H1 (cell line): ENCODE measurements around the gene YIPF3. TPM values are rescaled to one million over a fixed set of nuclear protein-coding genes. Genes with fewer than 3 reads are reported as not detected.

Source experiments
- CTCF ChIA-PET: fragments of 300-600 bp; sonication (Branson Sonifier 250); formaldehyde crosslinking; loops from one replicate; lab custom pipeline; 2021; ENCODE audit not compliant: partially characterized antibody; lab: Charles Lee
- POLR2A ChIA-PET: fragments of 300-600 bp; sonication (Branson Sonifier 250); formaldehyde crosslinking; loops from one replicate; lab custom pipeline; 2021; ENCODE audit warnings: inconsistent platforms; ENCODE audit not compliant: partially characterized antibody; lab: Charles Lee
- DNase-seq, 2 experiments: peaks; one replicate each; pipeline versions ENCODE4 v3.0.0 to v3.0.0-alpha.2; 2010 to 2022; ENCODE audit warnings: low spot score in 2 of 2, low read depth in 1 of 2, mixed read lengths in 1 of 2
- FAIRE-seq: peaks from 2 replicates; lab custom pipeline; 2011; peaks lifted over from hg19 to GRCh38; lab: Jason Lieb, UNC
- H2AFZ ChIP-seq: 2 replicates; pipeline ENCODE4 v1.8.1; 2012; ENCODE audit warnings: low read length, inconsistent platforms
- H2AK5ac ChIP-seq: 2 replicates; pipeline ENCODE4 v1.6.1; 2013; ENCODE audit warnings: low read depth, low read length
- H2BK120ac ChIP-seq: replicated peaks from 2 replicates; pipeline ENCODE3; 2013; ENCODE audit warnings: low read depth, low read length, inconsistent platforms
- H2BK12ac ChIP-seq: 2 replicates; pipeline ENCODE4 v1.6.1; 2013; ENCODE audit warnings: low read depth, low read length
- H2BK15ac ChIP-seq: 2 replicates; pipeline ENCODE4 v1.6.1; 2013; ENCODE audit warnings: low read length
- H2BK20ac ChIP-seq: 2 replicates; pipeline ENCODE4 v1.6.1; 2013; ENCODE audit warnings: low read length
- H2BK5ac ChIP-seq: 2 replicates; pipeline ENCODE4 v1.6.1; 2013; ENCODE audit warnings: low read depth, low read length
- H3K14ac ChIP-seq: 2 replicates; pipeline ENCODE4 v1.6.1; 2013; ENCODE audit warnings: inconsistent platforms; ENCODE audit not compliant: insufficient read length
- H3K18ac ChIP-seq: 2 replicates; pipeline ENCODE4 v1.6.1; 2013; ENCODE audit warnings: low read length; ENCODE audit errors: extremely low read depth
- H3K23ac ChIP-seq: 2 replicates; pipeline ENCODE4 v1.6.1; 2013; ENCODE audit warnings: inconsistent platforms; ENCODE audit not compliant: insufficient read length
- H3K23me2 ChIP-seq: 2 replicates; pipeline ENCODE4 v1.6.1; 2013; ENCODE audit warnings: low read depth, low read length
- H3K27ac ChIP-seq: 2 replicates; pipeline ENCODE4 v1.6.1; 2011; ENCODE audit warnings: low read depth, low read length, inconsistent platforms
- H3K27me3 ChIP-seq, 4 experiments: replicated peaks in 1 of 4; 1 replicate in 1 of 4; 2 replicates in 3 of 4; pipeline versions ENCODE4 v1.6.1 to v1.8.1; 2011 to 2013; ENCODE audit warnings: low read length in 3 of 4, mild to moderate bottlenecking in 3 of 4, inconsistent platforms in 2 of 4, mixed read lengths in 2 of 4, moderate library complexity in 1 of 4; ENCODE audit not compliant: control insufficient read depth in 3 of 4, insufficient read depth in 3 of 4; ENCODE audit errors: extremely low read depth in 1 of 4
- H3K36me3 ChIP-seq, 4 experiments: 2 replicates each; pipeline versions ENCODE4 v1.6.1 to v1.8.1; 2011 to 2013; ENCODE audit warnings: mild to moderate bottlenecking in 4 of 4, low read length in 3 of 4, moderate library complexity in 2 of 4, control low read depth in 1 of 4, inconsistent platforms in 1 of 4; ENCODE audit not compliant: insufficient read depth in 4 of 4, control insufficient read depth in 2 of 4
- H3K4ac ChIP-seq: replicated peaks from 2 replicates; pipeline ENCODE3; 2013; ENCODE audit warnings: low read length, low read depth, mixed read lengths, inconsistent platforms; ENCODE audit not compliant: insufficient read length
- H3K4me1 ChIP-seq, 4 experiments: replicated peaks in 1 of 4; 1 replicate in 1 of 4; 2 replicates in 3 of 4; pipeline versions ENCODE4 v1.6.1 to v1.8.1; 2011 to 2013; ENCODE audit warnings: low read length in 3 of 4, inconsistent platforms in 2 of 4, mixed read lengths in 1 of 4; ENCODE audit not compliant: insufficient read depth in 4 of 4, control insufficient read depth in 3 of 4
- H3K4me2 ChIP-seq, 2 experiments: 2 replicates each; pipeline versions ENCODE4 v1.6.1 to v1.8.1; 2011 to 2013; ENCODE audit warnings: low read depth in 2 of 2, low read length in 2 of 2, control low read depth in 1 of 2, inconsistent platforms in 1 of 2, mild to moderate bottlenecking in 1 of 2; ENCODE audit not compliant: insufficient read depth in 1 of 2
- H3K4me3 ChIP-seq, 4 experiments: fragments of 200-600, 300-600 bp in 1 of 4; sonication (generic), shearing (Covaris generic), sonication (Bioruptor Twin) in 1 of 4; 2 replicates each; pipeline versions ENCODE4 v1.5.1 to v1.8.1; 2011 to 2016; ENCODE audit warnings: low read length in 4 of 4, low read depth in 3 of 4, control low read depth in 2 of 4, inconsistent platforms in 2 of 4, mild to moderate bottlenecking in 2 of 4, mixed read lengths in 1 of 4, moderate library complexity in 1 of 4; ENCODE audit not compliant: insufficient read depth in 2 of 4; ENCODE audit errors: extremely low read depth in 1 of 4
- H3K56ac ChIP-seq: replicated peaks from 2 replicates; pipeline ENCODE3; 2013; ENCODE audit warnings: low read depth, mild to moderate bottlenecking, mixed read lengths, low read length, inconsistent platforms; ENCODE audit not compliant: insufficient read length
- H3K79me1 ChIP-seq: 2 replicates; pipeline ENCODE4 v1.6.1; 2013; ENCODE audit warnings: low read depth, low read length, control low read depth
- H3K79me2 ChIP-seq, 2 experiments: 2 replicates each; pipeline versions ENCODE4 v1.6.1 to v1.8.1; 2012 to 2013; ENCODE audit warnings: low read length in 2 of 2, mild to moderate bottlenecking in 2 of 2, inconsistent platforms in 1 of 2; ENCODE audit not compliant: insufficient read depth in 2 of 2, control insufficient read depth in 1 of 2
- H3K9ac ChIP-seq, 4 experiments: replicated peaks in 1 of 4; 1 replicate in 1 of 4; 2 replicates in 3 of 4; pipeline versions ENCODE4 v1.6.1 to v1.8.1; 2011 to 2013; ENCODE audit warnings: low read depth in 3 of 4, low read length in 3 of 4, control low read depth in 2 of 4, mild to moderate bottlenecking in 2 of 4, moderate library complexity in 2 of 4, inconsistent platforms in 1 of 4; ENCODE audit errors: extremely low read depth in 1 of 4
- H3K9me3 ChIP-seq, 2 experiments: 2 replicates each; pipeline versions ENCODE4 v1.6.1 to v1.8.1; 2012 to 2013; ENCODE audit warnings: mild to moderate bottlenecking in 2 of 2, moderate library complexity in 2 of 2, control low read depth in 1 of 2, inconsistent platforms in 1 of 2, low read depth in 1 of 2, low read length in 1 of 2, mixed read lengths in 1 of 2; ENCODE audit not compliant: insufficient read depth in 2 of 2
- H4K20me1 ChIP-seq, 2 experiments: replicated peaks in 1 of 2; 2 replicates each; pipeline versions ENCODE3 to v1.8.1; 2011 to 2013; ENCODE audit warnings: inconsistent platforms in 2 of 2, low read length in 2 of 2, mild to moderate bottlenecking in 1 of 2; ENCODE audit not compliant: insufficient read depth in 2 of 2, control insufficient read depth in 1 of 2
- H4K5ac ChIP-seq: 2 replicates; pipeline ENCODE4 v1.6.1; 2013; ENCODE audit warnings: low read length, low read depth, mixed read lengths, inconsistent platforms; ENCODE audit not compliant: insufficient read length
- H4K8ac ChIP-seq: 2 replicates; pipeline ENCODE4 v1.8.0; 2013; ENCODE audit warnings: mild to moderate bottlenecking, moderate library complexity, low read length, inconsistent platforms; ENCODE audit not compliant: insufficient read depth; ENCODE audit errors: extremely low read depth
- H4K91ac ChIP-seq: replicated peaks from 2 replicates; pipeline ENCODE3; 2013; ENCODE audit warnings: low read length, mixed read lengths, inconsistent platforms; ENCODE audit not compliant: insufficient read length
- ASH2L ChIP-seq: fragments of 200-600, 300-600 bp; sonication (generic); IDR thresholded peaks from one replicate; pipeline ENCODE4 v1.7.1; 2017; ENCODE audit warnings: low read length
- EGR1 ChIP-seq: IDR thresholded peaks from 2 replicates; pipeline ENCODE4 v1.6.1; 2011; ENCODE audit warnings: low read depth, low read length, borderline replicate concordance
- GABPA ChIP-seq: IDR thresholded peaks from 2 replicates; pipeline ENCODE4 v1.6.1; 2011; ENCODE audit warnings: mild to moderate bottlenecking, low read length, moderate library complexity, borderline replicate concordance; ENCODE audit not compliant: insufficient read depth
- JUN ChIP-seq: IDR thresholded peaks from 2 replicates; pipeline ENCODE4 v1.6.1; 2011; ENCODE audit warnings: low read depth, mild to moderate bottlenecking, improper control_type of control experiment, low read length
- MAX ChIP-seq: IDR thresholded peaks from 2 replicates; pipeline ENCODE4 v1.6.1; 2012; ENCODE audit warnings: inconsistent platforms
- PHF8 ChIP-seq: fragments of 200-600 bp; sonication (generic); conservative IDR thresholded peaks from 2 replicates; pipeline ENCODE4 v1.7.1; 2012; ENCODE audit warnings: low read depth, mild to moderate bottlenecking, inconsistent platforms, low read length, moderate library complexity
- RAD21 ChIP-seq, 2 experiments: IDR thresholded peaks in 1 of 2; conservative IDR thresholded peaks in 1 of 2; 2 replicates each; pipeline ENCODE4 v1.6.1; 2011; ENCODE audit warnings: low read depth in 2 of 2, low read length in 2 of 2, improper control_type of control experiment in 1 of 2, inconsistent platforms in 1 of 2, mild to moderate bottlenecking in 1 of 2, moderate library complexity in 1 of 2
- RFX5 ChIP-seq: IDR thresholded peaks from 2 replicates; pipeline ENCODE4 v1.6.1; 2011; ENCODE audit warnings: low read depth, low read length, improper control_type of control experiment, borderline replicate concordance
- RXRA ChIP-seq: IDR thresholded peaks from 2 replicates; pipeline ENCODE4 v1.6.1; 2011; ENCODE audit warnings: low read depth, mild to moderate bottlenecking, low read length, moderate library complexity; ENCODE audit not compliant: insufficient read depth
- SRF ChIP-seq: IDR thresholded peaks from 2 replicates; pipeline ENCODE4 v1.6.1; 2011; ENCODE audit warnings: mild to moderate bottlenecking, low read depth, low read length, moderate library complexity
- TCF12 ChIP-seq: IDR thresholded peaks from 2 replicates; pipeline ENCODE4 v1.6.1; 2011; ENCODE audit warnings: low read depth, mild to moderate bottlenecking, low read length
- YY1 ChIP-seq: IDR thresholded peaks from 2 replicates; pipeline ENCODE4 v1.6.1; 2011; ENCODE audit warnings: low read depth, mild to moderate bottlenecking, low read length
- WGBS, 2 experiments: shearing (Covaris generic) in 1 of 2; methylation state at CpG; one replicate each; pipeline versions ENCODE4 v1.1.6 to v1.1.7; 2013 to 2015; ENCODE audit warnings: low lambda C conversion rate in 2 of 2, mixed read lengths in 2 of 2, inconsistent platforms in 1 of 2, low coverage in 1 of 2, missing lambda C conversion rate in 1 of 2; ENCODE audit not compliant: insufficient replicate concordance in 2 of 2, insufficient coverage in 1 of 2, insufficient read length in 1 of 2; ENCODE audit errors: extremely low coverage in 1 of 2, missing lambda C conversion rate in 1 of 2; 5-methylcytosine and 5-hydroxymethylcytosine counted together
- polyA plus RNA-seq, 7 experiments: library from polyadenylated mRNA; depleted of rRNA in 3 of 7; stranded (reverse) in 5 of 7; unstranded in 2 of 7; fragments of >200 nt in 5 of 7; fragments of 200-250 nt in 2 of 7; gene quantifications; 1 replicate in 5 of 7; 2 replicates in 1 of 7; 4 replicates in 1 of 7; pipeline versions ENCODE4 v1.2.1 to v1.2.3, GENCODE V29; 2011 to 2013; ENCODE audit warnings: missing spikeins in 2 of 7, mixed read lengths in 2 of 7
- total RNA-seq: library from RNA; stranded (reverse); fragmentation: NEBNext Ultra II Directional; extraction: Animal tissue kit (Norgen Biotek cat#: 25700); gene quantifications from 2 replicates; pipeline ENCODE4 v1.2.1, GENCODE V29; 2021

The YIPF3 gene
- total and polyA plus RNA-seq, 2 of the 8 experiments (the other 6 are each of a cell fraction or from before 2014, with no cell fraction given): 77.2 to 225 TPM

- no peak for DNase-seq
- TF ChIP-seq PHF8: no peak
- no peak for TF ChIP-seq MAX
- TF ChIP-seq SRF: no peak
- TF ChIP-seq GABPA: no peak
- no peak for TF ChIP-seq RFX5
- TF ChIP-seq ASH2L: no peak
- TF ChIP-seq EGR1: no peak
- TF ChIP-seq YY1: no peak
- no peak for TF ChIP-seq JUN
- TF ChIP-seq RXRA: no peak
- TF ChIP-seq TCF12: no peak
- TF ChIP-seq RAD21 (IDR thresholded peaks at IDR 0.05 in 1 of 2, conservative IDR thresholded peaks at IDR 0.05 in 1 of 2; ENCODE audit: low read depth in 2 of 2, low read length in 2 of 2): no peak
Observed at GRCh38 chr6:43511824-43512415, 4.8 kb downstream of the YIPF3 start.

More at GRCh38 chr6:43511824-43512415, 4.8 kb downstream of the YIPF3 start:
- no peak overlapping the region for H2BK20ac ChIP-seq
- H4K5ac ChIP-seq: no peak overlapping the region
- H3K56ac ChIP-seq: no peak overlapping the region
- POLR2A ChIA-PET: interaction anchor here (0.8 to 12.6 kb wide), 11 partner anchors 8 to 125 kb away, joined by 3 to 147 read pairs (median 6); partner anchors contain the start of genes GTPBP2, POLR1C and YIPF3
- H3K9me3 ChIP-seq: no peaks in the 10 kb centered on the region
- H4K20me1 ChIP-seq: peaks cover 4 to 18% of the 10 kb centered on the region in 2 experiments
- H3K23ac ChIP-seq: no peak overlapping the region
- H2BK120ac ChIP-seq: no peak overlapping the region
- no peak overlapping the region for H3K4ac ChIP-seq
- FAIRE-seq: no peak
- H3K27ac ChIP-seq: no peak overlapping the region
- H3K79me2 ChIP-seq: peaks cover 6 to 16% of the 10 kb centered on the region in 2 experiments
- H2BK12ac ChIP-seq: no peak overlapping the region
- H3K36me3 ChIP-seq: peaks cover 14 to 37% (median 21%) of the 10 kb centered on the region in 4 experiments; a peak in 7 of 8 replicates
- no peak overlapping the region for H2AFZ ChIP-seq
- H2BK15ac ChIP-seq: no peak overlapping the region
- CTCF ChIA-PET: interaction anchor here (0.6 to 24.2 kb wide), 4 partner anchors 10 to 284 kb away, joined by 3 to 536 read pairs (median 6); partner anchors contain the start of gene TJAP1
- H2AK5ac ChIP-seq: no peak overlapping the region
- H4K91ac ChIP-seq: no peak overlapping the region
- 94% methylated on average over 11 of the region's 11 CpGs; no CpG with 5 or more reads in 1 of the 2 experiments for WGBS, 2 experiments
- no peak overlapping the region for H3K18ac ChIP-seq
- H3K23me2 ChIP-seq: peaks cover 15% of the 10 kb centered on the region
- H3K27me3 ChIP-seq: peaks cover 0 to 19% (median 15%) of the 10 kb centered on the region in 4 experiments; a peak in 5 of 7 replicates
- H4K8ac ChIP-seq: no peak overlapping the region
- peaks cover 10% of the 10 kb centered on the region for H3K79me1 ChIP-seq
- H3K9ac ChIP-seq: no peak overlapping the region
- H3K4me1 ChIP-seq: peaks cover 0 to 27% (median 13%) of the 10 kb centered on the region in 4 experiments; a peak in 6 of 7 replicates
- no peak overlapping the region for H3K14ac ChIP-seq
- no peak overlapping the region; a peak in 1 of 8 replicates for H3K4me3 ChIP-seq
- H2BK5ac ChIP-seq: no peak overlapping the region
- no peak overlapping the region; a peak in 1 of 4 replicates for H3K4me2 ChIP-seq
